NCI-H187 treated with DMSO at 0.1 percent for 48 hours (cell line): Measurements from ENCODE around the gene NAA20.

Source experiments
- DNase-seq: peaks from one replicate; lab custom pipeline; 2025; lab: John Stamatoyannopoulos, UW

The NAA20 gene

GRCh38 chr20:20076297-20077065, 59.3 kb downstream of the NAA20 start:
- DNase-seq, result no peak

GRCh38 chr20:20078041-20078440, 60.9 kb downstream of the NAA20 start:
- DNase-seq, result no peak

GRCh38 chr20:20079102-20079784, 62.1 kb downstream of the NAA20 start:
- DNase-seq, result no peak
